IPS-15b (cell line): ENCODE measurements around the gene ACP4.
"Not testable (repeated sequence)": the region's sequence is repeated elsewhere in the genome, so short reads cannot be mapped to it uniquely, and the experiment has no call there.

Source experiments
- H3K27me3 ChIP-seq: one replicate; pipeline ENCODE4 v1.6.1; 2013; ENCODE audit warnings: low read length; ENCODE audit not compliant: control insufficient read depth, insufficient read depth
- H3K36me3 ChIP-seq: one replicate; pipeline ENCODE4 v1.6.1; 2013; ENCODE audit warnings: low read length; ENCODE audit not compliant: control insufficient read depth, insufficient read depth
- H3K4me1 ChIP-seq: one replicate; pipeline ENCODE4 v1.6.1; 2013; ENCODE audit warnings: mild to moderate bottlenecking, low read length; ENCODE audit not compliant: control insufficient read depth, insufficient read depth
- H3K4me3 ChIP-seq: one replicate; pipeline ENCODE4 v1.5.1; 2013; ENCODE audit warnings: low read depth, low read length
- H3K9ac ChIP-seq: one replicate; pipeline ENCODE4 v1.6.1; 2013; ENCODE audit warnings: low read depth, mild to moderate bottlenecking, low read length
- H3K9me3 ChIP-seq: one replicate; pipeline ENCODE4 v1.6.1; 2013; ENCODE audit warnings: mild to moderate bottlenecking, low read length; ENCODE audit not compliant: control insufficient read depth, insufficient read depth

Gene ACP4

GRCh38 chr19:50761501-50761900, 28.7 kb upstream of the ACP4 start:
- not testable (repeated sequence) for H3K4me3 ChIP-seq, H3K4me1 ChIP-seq, H3K9me3 ChIP-seq, H3K36me3 ChIP-seq, H3K9ac ChIP-seq, H3K27me3 ChIP-seq

- H3K9me3 ChIP-seq, H3K27me3 ChIP-seq, H3K36me3 ChIP-seq, H3K9ac ChIP-seq, H3K4me1 ChIP-seq, H3K4me3 ChIP-seq: not testable (repeated sequence)
Observed at GRCh38 chr19:50763521-50763920, 26.7 kb upstream of the ACP4 start.

- H3K9me3 ChIP-seq: no peaks in the 10 kb centered on the region
- H3K4me3 ChIP-seq: no peak overlapping the region
- no peaks in the 10 kb centered on the region for H3K4me1 ChIP-seq
- no peak overlapping the region for H3K9ac ChIP-seq
- H3K36me3 ChIP-seq: no peaks in the 10 kb centered on the region
- H3K27me3 ChIP-seq: no peaks in the 10 kb centered on the region
Observed at GRCh38 chr19:50764409-50764808, 25.8 kb upstream of the ACP4 start.

- H3K27me3 ChIP-seq, H3K4me1 ChIP-seq, H3K36me3 ChIP-seq, H3K9ac ChIP-seq, H3K9me3 ChIP-seq, H3K4me3 ChIP-seq: not testable (repeated sequence)
Observed at GRCh38 chr19:50766746-50767145, 23.5 kb upstream of the ACP4 start.

GRCh38 chr19:50767263-50767662, 23.0 kb upstream of the ACP4 start:
- H3K4me1 ChIP-seq, H3K4me3 ChIP-seq, H3K9ac ChIP-seq, H3K36me3 ChIP-seq, H3K9me3 ChIP-seq, H3K27me3 ChIP-seq: not testable (repeated sequence)

- Histone ChIP-seq H3K4me1 (no peaks in the 10 kb centered on the region), H3K4me3 (no peak overlapping the region), H3K36me3 (no peaks in the 10 kb centered on the region), H3K9ac (no peak overlapping the region), H3K9me3 (no peaks in the 10 kb centered on the region), H3K27me3 (no peaks in the 10 kb centered on the region)
Observed at GRCh38 chr19:50768277-50768676, 21.9 kb upstream of the ACP4 start.

- H3K36me3 ChIP-seq, H3K9me3 ChIP-seq, H3K4me3 ChIP-seq, H3K27me3 ChIP-seq, H3K9ac ChIP-seq, H3K4me1 ChIP-seq: not testable (repeated sequence)
Observed at GRCh38 chr19:50770164-50770563, 20.1 kb upstream of the ACP4 start, which contains the start of gene GPR32. GPR32 (plus strand) TSS chr19:50770464; CDS start chr19:50770601, 137 bp downstream.

GRCh38 chr19:50770888-50771287, 19.3 kb upstream of the ACP4 start:
- Histone ChIP-seq H3K9ac (no peak overlapping the region), H3K4me1 (no peaks in the 10 kb centered on the region), H3K36me3 (no peaks in the 10 kb centered on the region), H3K9me3 (no peaks in the 10 kb centered on the region), H3K27me3 (peaks cover 12% of the 10 kb centered on the region), H3K4me3 (no peak overlapping the region)

GRCh38 chr19:50772476-50772875, 17.7 kb upstream of the ACP4 start:
- no peaks in the 10 kb centered on the region for H3K9me3 ChIP-seq
- H3K36me3 ChIP-seq: no peaks in the 10 kb centered on the region
- no peak overlapping the region for H3K9ac ChIP-seq
- H3K4me1 ChIP-seq: no peaks in the 10 kb centered on the region
- no peak overlapping the region for H3K4me3 ChIP-seq
- H3K27me3 ChIP-seq: peaks cover 25% of the 10 kb centered on the region

- H3K9ac ChIP-seq, H3K9me3 ChIP-seq, H3K4me1 ChIP-seq, H3K36me3 ChIP-seq, H3K4me3 ChIP-seq: not testable (repeated sequence)
- H3K27me3 ChIP-seq: peaks cover 30% of the 10 kb centered on the region
Observed at GRCh38 chr19:50772912-50773311, 17.3 kb upstream of the ACP4 start.

- not testable (repeated sequence) for H3K9ac ChIP-seq, H3K36me3 ChIP-seq, H3K4me1 ChIP-seq, H3K9me3 ChIP-seq, H3K4me3 ChIP-seq
- peaks cover 35% of the 10 kb centered on the region for H3K27me3 ChIP-seq
Observed at GRCh38 chr19:50773454-50773853, 16.8 kb upstream of the ACP4 start.

GRCh38 chr19:50776131-50776530, 14.1 kb upstream of the ACP4 start:
- no peak overlapping the region for H3K9ac ChIP-seq
- no peaks in the 10 kb centered on the region for H3K36me3 ChIP-seq
- H3K4me3 ChIP-seq: no peak overlapping the region
- peaks cover 61% of the 10 kb centered on the region for H3K27me3 ChIP-seq
- H3K9me3 ChIP-seq: no peaks in the 10 kb centered on the region
- peaks cover 3% of the 10 kb centered on the region for H3K4me1 ChIP-seq

GRCh38 chr19:50777261-50777660, 13.0 kb upstream of the ACP4 start:
- Histone ChIP-seq H3K36me3 (no peaks in the 10 kb centered on the region), H3K9ac (no peak overlapping the region), H3K27me3 (peaks cover 63% of the 10 kb centered on the region), H3K9me3 (no peaks in the 10 kb centered on the region), H3K4me1 (peaks cover 3% of the 10 kb centered on the region), H3K4me3 (no peak overlapping the region)
